KOPT-K1 (cell line): Measurements from ENCODE around the gene HOXB1.
A peak's percentile ranks its signal among the peaks of the same experiment; 100 is the strongest.

Source experiments
- H3K27ac ChIP-seq: fragments of 200-600 bp; sonication (generic); 2 replicates; pipeline ENCODE4 v1.5.1; 2016; ENCODE audit warnings: antibody characterized with exemption, mild to moderate bottlenecking, low read depth, low read length; ENCODE audit not compliant: poor library complexity, severe bottlenecking
- H3K36me3 ChIP-seq: fragments of 200-600 bp; sonication (generic); 2 replicates; pipeline ENCODE4 v1.5.1; 2017; ENCODE audit warnings: antibody characterized with exemption, mild to moderate bottlenecking, low read length, moderate library complexity; ENCODE audit not compliant: insufficient read depth
- H3K9me3 ChIP-seq: fragments of 200-600 bp; sonication (generic); 2 replicates; pipeline ENCODE4 v1.5.1; 2017; ENCODE audit warnings: antibody characterized with exemption, low read length, mild to moderate bottlenecking; ENCODE audit not compliant: insufficient read depth, poor library complexity, severe bottlenecking

The HOXB1 gene

DNA sequence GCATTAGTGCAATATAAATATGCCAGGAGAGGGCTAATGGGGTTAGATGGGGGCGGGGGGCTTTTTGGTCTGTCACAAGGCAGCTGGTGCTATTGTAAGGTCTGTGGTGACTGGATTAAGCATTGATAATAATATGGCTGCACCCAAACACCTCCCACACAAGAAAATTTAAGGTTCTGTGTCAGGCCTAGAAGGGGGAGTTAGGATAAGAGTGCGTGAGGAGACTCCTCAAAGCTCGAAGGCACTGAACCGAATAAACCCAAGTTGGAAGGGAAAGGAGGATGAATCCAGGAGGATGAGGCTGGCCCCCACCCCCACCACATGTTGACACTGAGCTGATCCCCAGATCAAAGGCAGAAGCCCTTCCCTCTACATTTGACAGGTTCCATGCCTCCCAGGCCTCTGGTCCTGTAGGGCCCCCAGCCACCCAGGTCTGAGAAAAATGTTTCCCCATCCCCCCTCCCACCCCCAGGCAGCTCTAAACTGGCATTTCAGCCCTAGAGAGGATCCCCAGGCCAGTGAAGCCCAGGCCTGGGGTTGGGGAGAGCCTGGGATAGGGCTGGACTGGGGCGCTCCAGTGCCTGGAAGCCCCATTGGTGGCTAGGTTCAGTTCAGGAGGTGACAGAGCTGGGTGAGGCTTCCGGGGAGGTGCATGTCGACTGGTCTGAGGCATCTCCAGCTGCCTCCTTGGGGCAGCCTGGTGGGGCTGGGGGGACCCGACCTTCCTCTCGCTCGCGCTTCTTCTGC lies 1.7 kb downstream of the HOXB1 start:
- H3K36me3 ChIP-seq: no peaks in the 10 kb centered on the region
- H3K27ac ChIP-seq: no peak overlapping the region
- H3K9me3 ChIP-seq: no peaks in the 10 kb centered on the region

DNA sequence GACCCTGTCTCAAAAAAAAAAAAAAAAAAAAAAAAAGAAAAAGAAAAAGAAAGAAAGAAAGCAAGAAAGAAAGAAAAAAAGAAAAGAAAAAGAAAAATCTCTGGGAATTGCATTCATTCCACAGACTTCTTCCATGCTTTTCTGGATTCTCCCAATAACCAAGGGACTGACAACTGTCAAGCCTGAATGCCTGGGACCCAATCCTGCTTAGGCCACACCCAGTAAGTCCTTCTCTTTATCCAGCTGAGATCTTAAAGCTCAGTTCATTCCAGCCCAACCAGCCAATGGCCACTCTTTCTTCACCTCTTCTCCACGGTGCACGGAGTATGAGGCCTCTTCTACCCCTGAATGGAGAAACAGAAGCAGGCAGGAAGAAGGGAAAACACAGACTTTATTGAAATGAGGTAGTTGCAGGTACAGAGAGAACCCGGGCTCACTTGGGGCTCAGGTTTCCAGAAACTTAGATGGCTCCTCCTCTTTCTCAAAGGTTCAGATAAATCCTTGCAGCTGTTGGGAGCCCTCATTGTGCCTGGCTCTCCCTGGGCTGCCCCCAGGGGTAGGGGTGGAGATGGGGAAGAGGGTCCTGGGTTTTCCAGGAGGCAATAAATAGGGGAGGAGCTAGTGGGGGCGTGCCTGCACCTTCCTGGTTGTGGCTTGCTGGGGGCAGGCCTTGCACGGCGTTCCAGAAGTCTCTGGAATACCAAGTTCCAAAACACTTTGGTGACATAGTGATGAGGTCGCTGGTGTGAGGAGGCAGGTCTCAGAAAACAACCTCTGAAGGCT lies 2.5 kb downstream of the HOXB1 start:
- no peak overlapping the region for H3K27ac ChIP-seq
- H3K36me3 ChIP-seq: no peaks in the 10 kb centered on the region
- no peaks in the 10 kb centered on the region for H3K9me3 ChIP-seq

DNA sequence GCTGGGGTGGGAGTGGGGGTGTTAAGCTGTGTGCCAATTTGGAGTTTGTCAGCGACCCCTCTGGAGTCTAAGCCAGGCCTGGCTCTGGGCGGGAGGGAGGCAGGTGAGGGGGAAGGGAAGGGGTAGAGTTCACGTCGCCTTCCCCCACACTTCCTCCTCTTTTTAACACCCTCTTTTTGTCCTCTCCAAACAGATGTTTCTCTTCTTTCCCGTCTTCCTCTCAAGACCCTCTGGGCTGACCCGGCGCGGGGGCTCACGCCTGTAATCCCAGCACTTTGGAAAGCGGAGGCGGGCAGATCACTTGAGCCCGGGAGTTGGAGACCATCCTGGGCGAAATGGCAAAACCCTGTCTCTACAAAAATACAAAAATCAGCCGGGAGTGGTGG lies 3.3 kb downstream of the HOXB1 start:
- H3K27ac ChIP-seq: no peak overlapping the region
- no peaks in the 10 kb centered on the region for H3K9me3 ChIP-seq
- H3K36me3 ChIP-seq: no peaks in the 10 kb centered on the region

DNA sequence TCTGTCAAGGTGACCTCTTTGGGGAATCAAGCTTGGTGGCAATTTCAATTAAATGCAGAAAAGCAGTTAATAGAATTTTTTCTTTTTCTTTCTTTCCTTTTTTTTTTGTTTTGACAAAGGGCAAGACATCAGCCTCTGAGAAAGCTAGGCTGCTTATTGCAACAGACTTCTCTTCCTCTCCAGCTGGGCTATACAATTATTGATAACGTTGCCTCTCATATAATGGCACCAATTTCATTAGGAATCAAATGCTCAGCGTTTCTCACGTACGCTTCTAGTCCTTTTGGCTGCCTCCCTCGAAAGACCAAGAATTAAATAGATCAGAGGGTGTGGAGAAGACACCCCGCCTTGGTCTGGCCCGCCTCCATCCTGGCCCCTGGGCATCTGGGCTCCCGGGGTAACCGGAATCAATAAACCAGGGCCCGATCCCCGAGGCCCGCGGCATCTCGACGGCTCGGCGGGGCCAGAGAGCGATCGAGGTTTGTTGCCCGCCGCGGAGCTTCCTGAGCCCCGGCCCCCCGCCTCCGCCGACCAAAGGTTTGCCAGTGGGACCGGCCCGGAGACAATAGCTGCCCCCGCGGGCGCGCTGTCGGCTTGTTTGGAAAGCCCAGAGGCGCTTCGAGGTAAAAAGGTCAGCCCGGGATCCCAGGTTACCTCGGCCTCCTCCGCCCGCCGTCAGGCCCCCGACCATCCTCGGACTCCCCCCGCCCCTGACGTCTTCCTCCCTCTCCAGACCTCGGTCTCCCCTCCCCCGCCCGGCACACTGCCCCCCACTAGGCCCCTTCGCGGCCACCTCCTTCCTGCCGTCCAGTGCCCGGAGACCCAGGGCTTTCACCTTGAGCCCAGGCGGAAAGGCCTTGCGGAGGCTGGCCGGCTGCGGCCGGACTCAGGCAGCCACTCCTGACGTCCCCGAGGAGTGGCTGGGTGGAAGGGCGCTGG lies 3.9 kb downstream of the HOXB1 start:
- Histone ChIP-seq H3K36me3 (no peaks in the 10 kb centered on the region), H3K27ac (no peak overlapping the region), H3K9me3 (no peaks in the 10 kb centered on the region)

DNA sequence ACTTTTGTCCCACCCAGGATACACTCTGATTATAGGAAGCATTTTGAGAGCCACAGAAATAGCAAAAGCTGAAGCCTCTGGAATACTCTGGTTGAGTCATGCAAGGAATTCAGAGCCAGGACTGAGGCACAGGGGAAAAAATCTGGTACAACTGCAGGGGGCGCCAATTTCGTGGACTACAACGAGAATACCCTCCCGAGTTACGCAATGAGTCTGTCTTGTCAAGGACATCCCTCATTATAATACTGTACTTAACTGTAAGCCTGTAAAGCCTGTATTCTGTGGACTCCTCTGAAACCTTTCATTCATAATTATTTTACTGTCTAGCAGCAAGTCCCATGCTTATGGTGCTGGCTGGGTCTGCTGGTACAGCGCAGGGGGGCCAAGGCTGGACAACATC lies 7.8 kb downstream of the HOXB1 start:
- no peak overlapping the region for H3K27ac ChIP-seq
- H3K36me3 ChIP-seq: no peaks in the 10 kb centered on the region
- no peaks in the 10 kb centered on the region for H3K9me3 ChIP-seq

DNA sequence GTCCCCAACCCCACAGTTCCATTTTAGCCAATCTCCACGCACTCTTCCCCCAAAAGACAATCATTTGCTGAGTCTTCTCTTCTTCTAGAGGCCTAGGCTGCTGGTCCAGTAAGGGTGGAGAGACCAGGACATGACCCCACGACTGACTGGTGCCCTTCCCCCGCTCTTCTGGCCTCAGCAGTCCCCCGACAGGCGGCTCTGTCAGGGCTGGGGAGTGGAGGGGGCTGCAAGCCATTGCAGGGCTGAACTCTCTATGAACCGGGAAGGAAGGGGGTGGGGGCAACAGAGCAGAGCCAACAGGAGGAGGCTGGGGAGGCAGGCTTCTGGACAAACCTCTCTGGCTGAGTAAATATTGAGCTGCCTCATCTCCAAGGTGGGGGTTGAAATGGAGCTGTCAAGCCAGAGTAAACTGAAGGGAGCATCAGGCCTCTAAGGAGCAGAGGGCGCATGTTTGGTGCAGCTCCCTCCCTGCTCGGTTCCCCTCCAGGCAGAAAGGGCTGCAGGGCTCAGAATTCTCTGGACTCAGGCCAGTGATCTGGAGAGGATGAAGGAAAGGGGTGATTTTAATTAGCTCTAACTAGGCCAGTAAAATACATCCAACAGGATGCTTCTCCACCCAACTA lies 8.7 kb downstream of the HOXB1 start:
- H3K9me3 ChIP-seq: no peaks in the 10 kb centered on the region
- H3K36me3 ChIP-seq: no peaks in the 10 kb centered on the region
- no peak overlapping the region for H3K27ac ChIP-seq

DNA sequence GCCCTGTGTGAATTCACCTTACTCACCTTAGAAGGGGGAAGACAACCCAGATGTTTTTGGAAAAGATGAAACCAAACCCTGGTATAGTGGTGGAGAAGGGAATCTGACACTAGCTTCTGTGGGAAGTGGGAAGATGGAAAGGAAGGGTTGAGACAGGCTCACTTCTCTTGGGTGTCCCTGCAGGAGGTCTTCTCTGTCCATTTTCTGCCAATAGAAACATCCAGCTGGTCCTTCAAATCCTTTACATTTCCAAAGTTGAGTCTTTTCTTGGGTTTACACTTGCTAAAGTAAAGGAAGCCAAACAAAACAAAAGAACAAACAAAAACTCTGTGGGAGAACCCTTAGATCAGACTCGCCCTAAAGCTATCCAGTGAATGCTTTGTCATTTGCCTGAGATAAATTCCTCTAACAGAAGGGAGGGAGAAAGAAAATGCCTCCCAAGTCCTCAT lies 10.2 kb downstream of the HOXB1 start:
- no peaks in the 10 kb centered on the region for H3K9me3 ChIP-seq
- H3K36me3 ChIP-seq: no peaks in the 10 kb centered on the region
- no peak overlapping the region for H3K27ac ChIP-seq

DNA sequence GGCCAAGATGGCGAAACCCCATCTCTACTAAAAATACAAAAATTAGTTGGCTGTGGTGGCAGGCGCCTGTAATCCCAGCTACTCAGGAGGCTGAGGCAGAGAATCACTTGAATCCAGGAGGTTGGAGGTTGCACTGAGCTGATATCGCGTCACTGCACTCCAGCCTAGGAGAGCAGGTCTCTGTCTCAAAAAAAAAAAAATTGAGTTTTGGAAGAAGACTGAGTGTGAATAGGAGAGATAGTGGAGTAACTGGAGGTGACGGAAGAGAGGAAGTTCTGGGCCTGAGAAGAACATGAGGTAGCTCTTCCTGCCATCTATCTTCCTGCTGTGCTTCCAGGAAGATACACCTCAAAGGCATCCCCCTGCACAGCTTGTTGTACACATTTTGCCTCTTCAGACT lies 11.4 kb downstream of the HOXB1 start:
- H3K9me3 ChIP-seq: no peaks in the 10 kb centered on the region
- no peak overlapping the region for H3K27ac ChIP-seq
- H3K36me3 ChIP-seq: no peaks in the 10 kb centered on the region

DNA sequence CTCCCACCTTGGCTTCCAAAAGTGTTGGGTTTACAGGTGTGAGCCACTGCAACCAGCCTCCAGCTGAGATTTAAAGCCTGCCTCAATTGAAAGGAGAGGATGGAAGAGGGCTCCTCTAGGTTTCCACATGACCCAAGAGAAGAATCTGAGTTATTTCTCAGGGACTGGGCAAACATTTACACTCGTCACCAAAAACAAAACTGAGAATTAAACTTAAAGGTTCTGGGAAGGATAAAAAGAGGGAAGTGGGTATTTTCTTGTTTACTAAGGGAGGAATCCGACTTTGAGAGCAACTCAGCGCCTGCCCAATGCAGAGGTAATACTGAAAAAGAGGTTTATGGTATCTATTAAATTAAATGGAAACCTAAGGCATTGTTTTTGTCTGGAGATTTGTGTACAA lies 13.3 kb downstream of the HOXB1 start:
- no peaks in the 10 kb centered on the region for H3K36me3 ChIP-seq

DNA sequence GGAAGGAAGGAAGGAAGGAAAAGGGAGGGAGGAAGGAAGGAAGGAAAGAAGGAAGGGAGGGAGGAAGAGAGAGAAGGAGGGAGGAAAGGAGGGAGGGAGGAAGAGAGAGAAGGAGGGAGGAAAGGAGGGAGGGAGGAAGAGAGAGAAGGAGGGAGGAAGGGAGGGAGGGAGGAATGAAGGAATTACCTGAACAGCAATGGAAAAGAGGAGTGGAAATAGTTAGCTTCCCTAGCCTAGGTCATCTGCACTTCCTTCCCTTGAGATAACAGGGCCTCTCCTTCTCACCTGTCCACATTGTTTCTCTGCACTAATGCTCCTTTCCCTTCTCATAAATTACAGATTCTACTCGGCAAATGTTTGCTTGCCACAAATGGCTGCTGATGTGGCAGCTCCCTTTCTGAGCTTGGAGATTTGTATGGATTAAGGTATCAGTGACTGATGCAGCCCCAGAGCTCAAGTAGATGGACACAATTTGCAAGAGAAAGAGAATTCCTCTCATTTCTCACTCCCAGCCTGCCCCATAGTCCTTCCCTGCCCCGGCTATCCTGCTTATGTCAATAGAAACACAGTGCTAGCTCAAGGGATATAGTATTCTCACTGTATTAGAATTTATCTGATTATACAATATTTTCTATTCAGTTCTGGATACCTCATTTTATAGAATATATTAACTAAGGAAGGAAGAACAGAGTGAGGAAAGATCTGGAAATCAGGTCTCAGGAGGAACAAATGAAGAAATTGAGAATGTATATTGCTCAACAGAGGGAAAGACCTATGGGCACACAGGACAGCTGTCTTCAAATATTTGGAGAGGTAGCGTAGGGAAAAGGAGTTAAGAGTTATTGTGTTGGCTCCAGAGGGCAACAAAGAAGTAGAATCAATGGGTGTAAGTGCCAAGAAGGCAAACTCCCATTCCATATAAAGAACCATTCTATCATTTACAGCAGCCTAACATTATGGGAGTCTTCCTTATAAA lies 14.6 kb downstream of the HOXB1 start:
- Histone ChIP-seq H3K27ac (no peak overlapping the region), H3K9me3 (no peaks in the 10 kb centered on the region), H3K36me3 (no peaks in the 10 kb centered on the region)

More for the DNA sequence above, 13.3 kb downstream of the HOXB1 start:
- Histone ChIP-seq H3K9me3 (no peaks in the 10 kb centered on the region), H3K27ac (no peak overlapping the region)

DNA sequence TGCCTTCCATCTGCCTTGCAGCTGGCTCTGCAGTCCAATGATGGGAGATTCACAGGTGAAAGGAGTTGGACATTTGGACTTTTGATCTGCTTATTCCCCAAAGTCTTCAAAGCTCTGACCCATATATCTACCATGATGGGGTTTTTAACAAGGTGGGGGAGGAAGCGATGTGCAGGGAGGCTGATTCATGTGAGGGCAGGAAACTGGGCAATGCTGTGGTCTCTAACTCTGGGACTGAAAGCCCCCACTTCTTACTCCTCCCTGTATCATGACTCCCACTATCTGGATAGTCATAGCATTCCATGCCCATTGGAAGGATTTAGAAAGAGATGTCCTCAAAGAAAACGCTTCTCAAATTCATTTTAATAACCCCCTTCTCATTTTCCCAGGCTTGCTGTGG lies 16.3 kb downstream of the HOXB1 start:
- H3K36me3 ChIP-seq: no peaks in the 10 kb centered on the region
- H3K9me3 ChIP-seq: no peaks in the 10 kb centered on the region
- H3K27ac ChIP-seq: peak overlapping the region; percentile 72

DNA sequence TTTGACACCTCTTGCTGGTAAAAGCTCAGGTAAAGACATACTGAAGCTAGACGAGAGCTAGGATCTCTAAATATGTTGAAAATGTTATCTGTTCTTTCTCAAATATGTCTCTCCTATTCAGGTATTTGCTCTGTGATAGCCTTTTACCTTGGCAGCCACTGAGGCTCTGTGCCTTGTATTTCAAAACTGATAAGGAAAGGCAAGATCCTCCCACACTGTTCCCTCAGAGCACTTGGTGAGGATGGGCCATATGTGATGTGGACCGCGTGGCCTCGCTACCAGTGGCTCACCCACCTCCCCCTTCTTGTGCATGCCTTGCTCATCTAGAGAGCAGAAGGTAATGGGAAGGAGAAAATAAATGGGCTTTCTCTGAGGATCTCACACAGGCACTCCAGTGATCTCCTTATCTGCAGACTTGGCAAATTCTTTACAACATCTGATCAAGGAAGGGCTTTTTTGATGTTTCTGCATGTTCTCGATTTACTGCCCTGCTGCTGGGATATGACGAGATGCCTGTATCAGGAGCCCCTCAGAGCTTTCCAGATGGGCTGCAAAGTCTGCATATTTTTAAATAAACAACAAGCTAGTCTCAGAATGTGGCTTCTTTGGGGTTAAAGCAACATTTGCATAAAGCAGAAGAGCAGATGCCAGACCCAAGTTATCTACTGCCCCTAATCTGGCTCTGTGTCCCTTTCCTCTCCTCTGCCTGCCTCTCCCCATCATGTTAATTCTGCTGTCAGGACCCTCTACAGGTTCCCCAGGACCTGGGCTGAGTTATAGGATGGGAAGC lies 16.9 kb downstream of the HOXB1 start:
- Histone ChIP-seq H3K9me3 (no peaks in the 10 kb centered on the region), H3K27ac (peak overlapping the region; percentile 72), H3K36me3 (no peaks in the 10 kb centered on the region)

DNA sequence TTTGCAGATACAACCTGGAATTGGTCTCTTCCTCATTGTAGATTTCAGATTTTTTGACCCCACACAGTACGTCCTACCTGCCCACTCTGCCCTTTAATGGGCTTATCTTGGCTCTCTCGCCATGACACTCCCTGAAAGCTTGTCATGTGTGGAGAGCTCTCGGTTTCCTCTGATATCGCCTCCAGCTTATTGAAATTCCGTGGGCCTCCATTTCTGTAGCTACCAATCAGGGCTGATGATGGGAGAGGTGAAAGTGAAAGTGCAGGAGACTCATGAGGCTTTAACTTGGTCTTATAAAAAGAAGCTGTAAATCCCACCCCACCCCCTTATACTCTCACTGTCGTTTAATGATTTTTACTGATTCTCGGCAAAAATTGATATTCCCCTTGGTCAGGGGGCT lies 17.7 kb downstream of the HOXB1 start:
- peak overlapping the region; percentile 72 for H3K27ac ChIP-seq
- H3K9me3 ChIP-seq: no peaks in the 10 kb centered on the region
- H3K36me3 ChIP-seq: no peaks in the 10 kb centered on the region
